ENCODE data around the gene TACC3. TPM values are rescaled to one million over a fixed set of nuclear protein-coding genes. Genes with fewer than 3 reads are reported as not detected.

TACC3 gene
- total RNA-seq, result 100 to 1,000 TPM; 195 to 295 TPM

DNA sequence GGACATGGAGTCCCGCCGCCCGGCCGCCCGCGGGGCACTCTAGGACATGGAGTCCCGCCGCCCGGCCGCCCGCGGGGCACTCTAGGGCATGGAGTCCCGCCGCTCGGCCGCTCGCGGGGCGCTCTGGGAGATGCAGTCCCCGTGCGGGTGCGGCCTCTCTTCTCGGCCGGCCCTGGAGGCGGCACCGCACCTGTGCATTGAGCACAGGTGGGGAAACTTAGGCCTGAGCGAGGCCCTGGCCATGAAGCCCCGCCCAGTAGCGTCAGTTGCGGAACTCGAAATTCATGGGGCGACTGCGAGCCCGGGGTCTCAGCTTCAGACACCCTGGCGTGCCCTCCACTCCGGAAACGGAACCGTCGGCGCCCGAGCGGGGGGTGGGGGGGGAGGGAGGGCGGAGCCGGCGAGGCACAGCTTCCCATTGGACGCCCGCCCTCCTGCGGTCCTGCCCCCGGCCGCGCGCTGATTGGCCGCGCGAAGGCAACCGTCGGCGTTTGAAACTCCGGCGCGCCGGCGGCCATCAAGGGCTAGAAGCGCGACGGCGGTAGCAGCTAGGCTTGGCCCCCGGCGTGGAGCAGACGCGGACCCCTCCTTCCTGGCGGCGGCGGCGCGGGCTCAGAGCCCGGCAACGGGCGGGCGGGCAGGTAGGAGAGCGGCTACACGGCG is at the start of gene TACC3, which contains the start of gene TMEM129:
Gene TACC3 (plus strand): TSS at position 519 of the 663 bp plus-strand sequence. CDS start 1,901 bp downstream, outside the sequence.
Gene TMEM129 (minus strand): TSS at position 321 of the 663 bp plus-strand sequence. CDS start 486 bp downstream, outside the sequence.
- DNase-seq (ENCODE audit: low spot score in 2 of 2) (peak; percentile 91), ATAC-seq (peak; percentile 77 to 85)
- Mint-ChIP-seq H3K36me3 (peaks cover 32 to 46% of the 10 kb centered on the region in 2 donors), H3K9me3 (no peaks in the 10 kb centered on the region), H3K27ac (peak within 1 kb of the TSS; percentile 94 to 99)

DNA sequence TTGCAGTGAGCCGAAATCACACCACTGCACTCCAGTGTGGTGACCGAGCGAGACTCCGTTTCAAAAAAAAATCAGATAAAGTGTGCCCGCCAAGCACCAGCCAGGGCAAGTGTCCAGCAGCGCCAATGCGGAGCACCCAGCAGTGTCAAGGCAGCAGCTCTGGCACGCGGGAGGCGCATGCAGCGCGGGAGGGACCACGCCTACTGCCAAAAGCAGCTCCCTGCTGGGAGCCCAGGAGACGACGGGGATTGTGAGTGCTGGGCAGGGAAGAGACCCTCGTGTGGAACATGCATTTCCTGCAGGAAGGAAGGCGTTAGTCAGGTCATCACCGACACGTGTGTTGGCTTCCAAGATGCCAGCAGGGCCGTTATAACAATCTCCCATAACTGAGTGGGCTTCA is 47.6 kb upstream of the TACC3 start:
- ATAC-seq, result no peak
- no peak for DNase-seq (ENCODE audit: low spot score in 2 of 2)
- no peaks in the 10 kb centered on the region for H3K9me3 Mint-ChIP-seq
- H3K27ac Mint-ChIP-seq, result no peak overlapping the region
- no peaks in the 10 kb centered on the region for H3K36me3 Mint-ChIP-seq

DNA sequence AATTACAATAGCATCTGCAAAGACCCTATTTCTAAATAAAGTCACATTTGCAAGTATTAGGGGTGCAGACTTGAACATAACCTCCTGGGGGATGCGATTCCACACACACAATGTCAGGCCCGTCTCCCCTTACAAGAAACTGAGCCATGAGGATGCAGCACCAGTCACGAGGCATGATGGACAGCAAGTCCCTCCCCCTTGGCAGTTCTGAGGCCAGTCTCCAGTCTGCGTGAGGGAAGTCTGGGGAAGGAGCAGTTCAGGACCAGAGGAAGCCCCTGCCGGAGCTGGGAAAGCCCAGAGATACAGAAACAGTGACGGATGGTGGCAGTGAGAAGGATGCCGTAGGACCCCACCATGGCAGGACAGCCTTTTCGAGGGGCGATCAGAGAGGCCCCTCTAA is 46.6 kb upstream of the TACC3 start:
- Mint-ChIP-seq H3K27ac (no peak overlapping the region), H3K36me3 (no peaks in the 10 kb centered on the region), H3K9me3 (no peaks in the 10 kb centered on the region)
- ATAC-seq (no peak), DNase-seq (ENCODE audit: low spot score in 2 of 2) (no peak)

DNA sequence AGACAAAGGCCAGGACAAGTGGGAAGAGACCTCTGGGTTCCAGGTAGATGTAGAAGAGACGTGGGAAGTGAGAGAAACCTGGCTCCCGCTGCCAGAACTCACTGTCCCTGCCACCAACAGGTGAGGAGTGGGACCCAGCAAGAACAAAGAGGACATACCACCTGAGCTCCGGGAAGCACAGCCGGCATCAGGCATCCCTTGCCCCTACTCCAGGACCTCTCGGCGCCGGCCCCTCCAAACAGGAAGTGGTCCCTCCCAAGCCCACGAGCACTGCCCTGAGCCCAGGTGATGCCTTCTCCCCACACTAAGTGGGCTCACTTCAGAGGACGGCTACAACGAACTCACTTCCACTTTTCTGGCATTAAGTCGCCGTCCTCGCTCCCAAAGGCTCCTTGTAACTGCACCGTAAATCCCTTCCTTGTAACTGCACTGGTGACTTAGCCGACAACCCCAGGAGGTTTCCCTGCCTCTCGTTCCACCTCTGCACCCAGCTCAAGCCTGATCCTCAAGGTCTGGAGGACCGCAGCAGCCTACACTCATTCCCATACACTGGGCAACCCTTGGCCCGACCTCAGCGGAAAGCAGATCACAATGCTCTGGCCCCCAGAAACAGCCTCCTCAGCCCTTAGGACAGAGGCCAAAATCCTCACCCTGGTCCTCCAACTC is 46.1 kb upstream of the TACC3 start:
- no peak for ATAC-seq

DNA sequence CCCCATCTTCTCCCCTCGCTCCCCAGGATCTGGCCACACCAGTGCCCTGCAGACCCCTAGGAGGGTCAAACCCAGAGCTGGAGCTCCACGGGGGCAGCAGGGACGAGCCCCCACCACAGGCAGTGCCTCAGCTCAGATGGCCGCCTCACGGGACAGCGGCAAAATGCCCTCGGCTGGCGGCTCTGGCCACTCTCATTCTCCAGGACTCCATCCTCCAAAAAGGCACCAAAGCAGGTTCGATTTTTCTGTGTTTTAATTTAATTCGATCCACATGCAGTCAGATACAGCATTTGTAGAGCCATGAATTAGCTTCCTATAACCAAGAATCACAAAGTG is 45.6 kb upstream of the TACC3 start:
- DNase-seq (ENCODE audit: low spot score in 2 of 2) (no peak), ATAC-seq (no peak)
- H3K36me3 Mint-ChIP-seq, result no peaks in the 10 kb centered on the region
- no peak overlapping the region for H3K27ac Mint-ChIP-seq
- no peaks in the 10 kb centered on the region for H3K9me3 Mint-ChIP-seq

More for the DNA sequence above, 46.1 kb upstream of the TACC3 start:
- H3K27ac Mint-ChIP-seq, result no peak overlapping the region
- no peaks in the 10 kb centered on the region for H3K36me3 Mint-ChIP-seq
- DNase-seq (ENCODE audit: low spot score in 2 of 2), result no peak
- no peaks in the 10 kb centered on the region for H3K9me3 Mint-ChIP-seq

DNA sequence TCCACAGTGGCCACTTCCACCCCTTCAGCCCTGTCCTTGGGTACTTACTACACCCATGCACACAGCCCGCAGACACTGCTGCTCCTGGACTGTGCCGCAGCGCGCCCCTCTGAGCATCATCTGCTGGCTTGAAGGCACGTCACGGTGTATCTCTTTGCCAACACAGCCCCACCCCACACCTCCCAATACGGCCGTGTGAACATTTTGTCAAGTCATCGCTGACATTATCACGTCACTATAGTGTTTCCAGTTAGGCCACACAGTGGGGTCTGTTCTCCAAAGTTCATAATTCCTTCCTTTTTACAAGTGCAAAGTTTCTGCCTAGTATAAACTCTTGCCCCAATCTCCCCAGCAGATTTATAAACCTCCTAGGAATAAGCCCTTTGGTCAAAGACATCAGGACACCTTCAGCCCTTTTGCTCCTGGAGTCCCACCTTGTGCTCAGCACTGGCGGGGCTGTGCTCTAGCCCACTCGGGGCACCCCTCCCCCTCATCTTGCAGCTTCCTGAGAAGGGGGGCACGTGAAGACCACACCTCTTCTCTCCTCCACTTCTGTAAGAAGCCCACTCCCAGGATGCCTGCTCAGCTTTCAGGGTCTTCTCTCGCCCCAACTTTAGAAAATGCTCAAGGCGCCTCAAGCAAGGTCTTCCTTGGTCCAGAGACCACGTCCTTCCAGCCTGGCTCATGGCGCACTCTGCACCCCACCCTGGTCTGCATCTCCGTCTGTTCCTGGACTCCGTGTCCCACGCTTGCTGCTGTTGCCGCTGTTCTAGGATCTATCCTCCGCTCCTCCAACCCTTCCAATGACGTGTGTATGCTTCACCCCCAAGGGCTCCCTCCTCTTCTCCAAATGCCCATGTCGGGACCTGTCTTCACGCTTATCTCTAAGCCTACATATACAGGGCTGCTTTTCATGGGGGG is 44.5 kb upstream of the TACC3 start:
- Mint-ChIP-seq H3K36me3 (no peaks in the 10 kb centered on the region), H3K9me3 (no peaks in the 10 kb centered on the region), H3K27ac (peak overlapping the region; percentile 11 to 32)
- no peak for DNase-seq (ENCODE audit: low spot score in 2 of 2)
- no peak for ATAC-seq

DNA sequence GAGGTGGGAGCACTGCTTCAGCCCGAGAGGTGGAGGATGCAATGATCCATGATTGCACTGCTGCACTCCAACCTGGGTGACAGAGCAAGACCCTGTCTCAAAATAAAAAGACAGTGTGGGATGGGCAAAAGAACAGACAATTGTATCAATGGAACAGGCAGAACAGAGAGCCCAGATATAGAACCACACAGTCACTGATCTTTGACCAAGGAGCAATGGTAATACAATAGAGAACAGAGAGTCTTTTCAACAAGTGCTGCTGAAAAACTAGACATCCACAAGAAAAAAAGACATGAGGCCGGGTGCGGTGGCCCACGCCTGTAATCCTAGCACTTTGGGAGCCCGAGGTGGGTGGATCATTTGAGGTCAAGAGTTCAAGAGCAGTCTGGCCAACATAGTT is 43.1 kb upstream of the TACC3 start:
- peaks cover 5 to 7% of the 10 kb centered on the region in 2 donors for H3K36me3 Mint-ChIP-seq
- H3K27ac Mint-ChIP-seq, result no peak overlapping the region
- no peaks in the 10 kb centered on the region for H3K9me3 Mint-ChIP-seq
- DNase-seq (ENCODE audit: low spot score in 2 of 2), result no peak
- no peak for ATAC-seq

DNA sequence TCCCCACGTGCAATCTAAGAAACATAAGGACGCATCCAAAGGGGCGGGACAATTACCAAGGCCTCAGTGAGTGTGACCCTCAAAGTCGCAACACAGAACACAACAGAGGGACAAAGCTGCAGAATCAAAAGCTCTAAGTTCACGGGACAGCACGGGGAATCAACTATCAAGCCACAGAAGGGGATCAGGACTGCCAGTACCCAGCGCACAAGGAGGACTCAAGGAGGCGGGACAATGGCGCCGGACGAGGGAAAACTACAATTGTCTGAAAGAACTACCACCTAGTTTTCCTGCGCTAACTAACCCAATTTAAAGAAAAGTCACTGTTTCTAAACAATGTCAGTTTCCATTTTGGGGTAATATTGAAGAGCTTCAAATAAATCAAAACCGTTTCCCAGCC is 38.5 kb upstream of the TACC3 start:
- peak overlapping the region in 1 of 2 donors; percentile 75 for H3K27ac Mint-ChIP-seq

DNA sequence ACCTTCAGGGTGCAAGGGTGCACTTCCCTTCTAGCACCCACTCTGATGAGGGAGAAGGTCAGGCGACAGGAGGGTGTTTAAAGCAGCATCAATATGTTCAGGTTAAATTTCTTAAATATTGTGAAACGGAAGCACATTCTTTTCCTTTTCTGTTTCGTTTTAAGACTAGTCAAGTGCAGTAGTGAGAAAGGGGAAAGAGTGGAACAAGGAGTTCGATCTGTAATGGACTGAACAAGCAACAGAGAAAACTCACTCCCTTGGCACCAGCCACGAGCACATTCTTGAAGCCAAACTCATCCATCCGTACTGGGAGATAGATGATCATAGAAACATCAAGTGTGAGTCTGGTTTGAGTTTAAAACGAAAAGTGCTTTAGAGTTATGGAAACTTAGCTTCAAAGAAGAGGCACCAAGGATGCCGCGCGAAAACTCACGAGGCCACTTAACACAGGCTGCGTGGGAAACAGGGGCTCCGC is 38.0 kb upstream of the TACC3 start:
- Mint-ChIP-seq H3K36me3 (peaks cover 5 to 7% of the 10 kb centered on the region in 2 donors), H3K27ac (peak overlapping the region; percentile 75 to 95), H3K9me3 (no peaks in the 10 kb centered on the region)
- DNase-seq (ENCODE audit: low spot score in 2 of 2), result no peak
- no peak for ATAC-seq

More for the DNA sequence above, 38.5 kb upstream of the TACC3 start:
- peaks cover 5 to 7% of the 10 kb centered on the region in 2 donors for H3K36me3 Mint-ChIP-seq
- no peak for ATAC-seq
- H3K9me3 Mint-ChIP-seq, result no peaks in the 10 kb centered on the region
- no peak for DNase-seq (ENCODE audit: low spot score in 2 of 2)

DNA sequence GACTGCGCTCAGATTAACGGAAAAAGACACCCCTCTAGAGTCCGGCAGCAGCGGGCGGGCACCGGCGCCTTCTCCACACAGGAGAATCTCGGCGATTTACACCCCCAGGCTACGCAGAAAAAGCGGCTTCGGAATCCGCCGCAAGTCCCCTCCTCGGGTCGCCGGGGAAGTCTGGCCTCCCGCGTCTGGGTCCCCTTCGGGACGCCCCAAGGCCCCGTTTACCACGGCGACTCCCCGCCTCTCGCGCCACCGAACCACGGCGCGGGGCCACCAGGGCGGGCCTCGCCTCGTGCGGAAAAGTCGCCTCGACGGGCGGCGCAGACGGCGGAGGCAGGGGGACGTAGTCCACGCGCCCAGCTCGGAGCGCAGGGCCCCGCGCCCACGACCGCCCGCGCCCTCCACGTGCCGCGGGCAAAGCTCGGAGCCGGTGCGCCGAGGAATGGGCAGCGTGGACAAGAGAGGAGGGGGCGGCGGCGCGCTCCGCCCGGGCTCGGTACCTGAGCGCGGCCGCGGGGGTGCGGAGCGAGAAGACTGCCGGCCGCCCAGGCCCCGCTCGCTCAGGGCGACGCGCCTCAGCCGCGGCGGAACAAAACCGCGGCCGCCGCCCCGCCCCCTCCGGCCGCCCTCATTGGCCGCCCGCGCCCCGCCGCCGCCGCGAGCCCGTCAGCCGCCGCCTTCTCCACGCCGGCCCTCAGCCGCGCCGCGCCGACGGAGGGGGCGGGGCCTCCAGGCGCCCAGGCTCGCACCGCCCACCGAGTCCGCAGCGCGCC is 37.4 kb upstream of the TACC3 start, which contains the start of gene FAM53A:
Gene FAM53A (minus strand): TSS at position 578 of the 770 bp plus-strand sequence. CDS start 15,572 bp downstream, outside the sequence.
- H3K9me3 Mint-ChIP-seq, result no peaks in the 10 kb centered on the region
- peak within 1 kb of the TSS; percentile 75 to 95 for H3K27ac Mint-ChIP-seq
- ATAC-seq, result peak; percentile 92 to 94
- H3K36me3 Mint-ChIP-seq, result peaks cover 5 to 7% of the 10 kb centered on the region in 2 donors
- DNase-seq (ENCODE audit: low spot score in 2 of 2), result peak; percentile 96 to 99

DNA sequence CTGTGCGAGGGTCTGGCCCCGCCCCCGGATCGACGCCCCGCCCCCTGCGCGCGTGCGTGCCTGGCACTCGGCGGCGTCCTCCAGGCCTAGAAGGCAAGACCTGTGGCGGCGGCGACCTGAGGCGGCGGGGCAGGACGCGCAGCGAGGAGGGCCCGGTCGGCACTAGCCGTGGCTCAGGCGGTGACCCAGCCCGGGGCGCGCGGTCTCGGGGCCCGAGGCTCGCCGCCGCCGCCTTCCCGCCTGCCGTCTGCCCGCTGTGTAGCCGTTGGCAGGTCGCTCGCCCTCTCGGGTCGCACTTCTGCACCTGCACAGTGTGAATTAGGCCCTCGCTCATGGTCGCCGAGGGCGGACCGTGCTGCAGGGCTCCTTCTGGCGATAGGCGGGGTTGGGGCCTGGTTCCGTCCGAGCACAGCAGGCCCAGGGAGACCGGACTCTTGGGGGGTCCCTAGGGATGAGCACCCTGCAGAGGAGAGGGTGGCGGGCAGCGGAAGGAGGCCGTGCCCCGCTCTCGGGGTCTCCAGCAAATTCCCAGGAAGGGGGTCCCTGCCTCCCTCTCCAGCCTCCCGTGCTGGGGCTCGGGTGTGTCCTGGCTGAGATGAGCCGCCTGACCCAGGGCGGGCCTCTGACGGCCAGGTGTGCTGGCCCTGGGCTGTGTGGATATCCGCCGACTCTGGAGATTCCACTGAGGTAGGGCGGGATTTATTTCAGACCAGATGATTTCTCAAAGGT is 36.7 kb upstream of the TACC3 start:
- ATAC-seq, result no peak

DNA sequence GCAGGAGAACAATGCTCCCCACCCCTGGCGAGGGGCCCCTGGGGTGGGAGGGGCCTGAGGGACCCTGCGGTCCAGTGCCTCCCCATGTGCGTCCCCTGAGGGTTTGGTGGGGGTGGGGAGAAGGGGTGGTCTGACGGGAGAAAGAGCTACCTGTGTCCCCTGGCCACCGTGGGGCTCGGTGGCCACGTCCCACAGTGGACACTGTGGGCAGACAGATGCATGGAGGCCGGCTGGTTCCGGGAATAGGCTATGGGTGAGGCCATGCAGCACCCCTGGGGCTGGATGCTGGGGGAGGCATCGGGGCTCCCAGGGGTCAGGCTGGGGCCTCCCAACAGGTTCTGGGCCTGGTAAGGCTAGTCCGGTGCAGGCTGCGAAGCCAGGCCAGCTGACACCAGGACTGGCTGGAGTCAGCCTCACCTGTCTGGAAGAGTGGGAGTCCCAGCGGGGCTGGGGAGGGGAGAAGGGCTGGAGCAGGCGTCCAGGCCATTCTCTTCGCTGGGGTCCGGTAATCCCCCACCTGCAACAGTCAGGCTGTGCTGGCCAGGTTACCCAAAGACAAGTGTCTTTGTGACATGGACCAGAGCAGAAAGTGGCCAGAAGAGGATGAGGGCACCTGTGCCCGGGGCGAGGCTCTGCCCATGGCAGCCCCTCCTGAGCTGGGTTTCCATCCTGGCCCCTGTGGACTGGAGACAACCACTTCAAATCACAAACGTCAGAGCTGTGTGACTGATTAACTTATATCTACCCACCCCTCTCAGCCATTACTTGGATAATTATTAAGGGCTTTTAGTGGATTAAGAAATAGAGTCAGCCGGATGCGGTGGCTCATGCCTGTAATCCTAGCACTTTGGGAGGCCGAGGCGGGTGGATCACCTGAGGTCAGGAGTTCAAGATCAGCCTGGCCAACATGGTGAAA is 35.8 kb upstream of the TACC3 start:
- Mint-ChIP-seq H3K27ac (no peak overlapping the region), H3K36me3 (peaks cover 8 to 13% of the 10 kb centered on the region in 2 donors), H3K9me3 (no peaks in the 10 kb centered on the region)
- DNase-seq (ENCODE audit: low spot score in 2 of 2) (no peak), ATAC-seq (no peak)

More for the DNA sequence above, 36.7 kb upstream of the TACC3 start:
- Mint-ChIP-seq H3K36me3 (peaks cover 7 to 8% of the 10 kb centered on the region in 2 donors), H3K9me3 (no peaks in the 10 kb centered on the region), H3K27ac (no peak overlapping the region)
- no peak for DNase-seq (ENCODE audit: low spot score in 2 of 2)

DNA sequence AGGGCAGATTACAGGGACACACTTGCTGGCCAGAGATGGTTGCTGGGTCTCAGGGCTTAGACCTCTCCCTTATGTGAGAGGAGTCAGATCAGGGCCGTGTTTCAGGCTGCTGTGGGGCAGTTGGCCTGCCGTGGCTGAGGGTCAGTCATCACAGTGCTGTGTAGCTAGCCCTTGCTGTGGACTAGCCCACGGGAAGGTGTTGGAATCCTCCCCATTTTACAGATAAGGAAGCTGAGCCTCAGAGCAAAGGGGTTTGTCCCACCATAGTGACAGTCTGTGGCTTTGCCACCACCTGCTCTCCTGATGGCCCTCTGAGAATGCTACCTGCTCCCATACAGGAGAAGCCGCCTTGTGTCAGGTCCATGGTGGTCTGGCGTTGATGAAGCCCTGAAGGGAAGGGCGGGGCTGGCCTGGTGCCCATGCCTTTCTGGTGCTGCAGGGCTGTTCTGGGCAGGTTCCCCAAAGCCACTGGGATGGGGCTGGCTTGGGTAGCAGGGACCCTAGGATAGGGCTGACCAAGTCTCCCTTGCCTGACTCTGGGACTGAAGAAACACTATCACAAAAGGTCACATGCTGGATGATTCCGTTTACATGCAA is 34.8 kb upstream of the TACC3 start:
- DNase-seq (ENCODE audit: low spot score in 2 of 2) (no peak), ATAC-seq (no peak)
- peak overlapping the region in 1 of 2 donors; percentile 5 for H3K27ac Mint-ChIP-seq

DNA sequence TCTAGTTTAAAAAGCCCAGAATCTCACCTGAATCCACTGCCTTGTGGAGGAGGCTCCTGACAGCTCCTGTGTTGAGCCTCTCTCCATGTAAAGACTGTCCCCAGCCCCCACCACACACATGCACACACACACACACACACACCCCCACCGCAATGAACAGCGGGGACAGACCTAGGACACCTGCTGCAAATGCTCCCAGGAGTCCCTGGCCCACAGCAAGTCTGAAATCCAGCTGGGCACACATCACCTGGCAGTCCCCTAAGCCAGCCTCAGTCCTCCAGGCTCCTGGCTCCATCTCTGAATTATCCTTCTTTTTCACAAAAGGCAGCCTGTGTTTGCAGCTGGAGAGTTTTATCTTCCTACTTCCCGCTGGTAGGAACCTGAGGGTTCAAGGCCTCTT is 30.6 kb upstream of the TACC3 start:
- DNase-seq (ENCODE audit: low spot score in 2 of 2), result no peak
- ATAC-seq, result no peak
- Mint-ChIP-seq H3K36me3 (peaks cover 13 to 30% of the 10 kb centered on the region in 2 donors), H3K27ac (peak overlapping the region in 1 of 2 donors; percentile 4), H3K9me3 (no peaks in the 10 kb centered on the region)

More for the DNA sequence above, 34.8 kb upstream of the TACC3 start:
- Mint-ChIP-seq H3K9me3 (no peaks in the 10 kb centered on the region), H3K36me3 (peaks cover 14 to 21% of the 10 kb centered on the region in 2 donors)

Measured in activated naive CD4-positive, alpha-beta T cell treated with anti-CD3 and anti-CD28 coated beads, Interleukin-2, amount 50 U/mL, for 72 hours (primary cell).